Spinal cord (tissue), 10 donors: ENCODE measurements around the gene KLF6. TPM values are rescaled to one million over a fixed set of nuclear protein-coding genes. Genes with fewer than 3 reads are reported as not detected.

Source experiments
- DNase-seq, 6 donors: peaks; one replicate each; pipeline versions ENCODE4 v3.0.0 to v3.0.0-alpha.2; 2013 to 2015; ENCODE audit warnings: low spot score in 6 of 6, low read depth in 4 of 6
- H3K27ac ChIP-seq: one replicate; pipeline ENCODE4 v1.5.1; 2013; ENCODE audit warnings: low read depth, low read length, control low read depth
- H3K27me3 ChIP-seq: one replicate; pipeline ENCODE4 v1.6.1; 2013; ENCODE audit warnings: low read length; ENCODE audit not compliant: control insufficient read depth, insufficient read depth
- H3K36me3 ChIP-seq: one replicate; pipeline ENCODE4 v1.6.1; 2013; ENCODE audit warnings: low read length; ENCODE audit not compliant: control insufficient read depth, insufficient read depth
- H3K4me1 ChIP-seq: one replicate; pipeline ENCODE4 v1.6.1; 2013; ENCODE audit warnings: low read length; ENCODE audit not compliant: control insufficient read depth, insufficient read depth
- H3K4me3 ChIP-seq: one replicate; pipeline ENCODE4 v1.5.1; 2013; ENCODE audit warnings: low read depth, low read length, control low read depth
- H3K9me3 ChIP-seq: one replicate; pipeline ENCODE4 v1.6.1; 2013; ENCODE audit warnings: low read length; ENCODE audit not compliant: control insufficient read depth, insufficient read depth
- whole genome bisulfite sequencing: methylation state at CpG from one replicate; pipeline ENCODE4 v1.1.5; 2013; ENCODE audit warnings: missing lambda C conversion rate; ENCODE audit not compliant: insufficient coverage; 5-methylcytosine and 5-hydroxymethylcytosine counted together
- polyA plus RNA-seq, 2 donors: library from polyadenylated mRNA; unstranded; fragments of 120-200 nt; gene quantifications; one replicate each; pipeline ENCODE4 v1.2.1, GENCODE V29; 2013; ENCODE audit not compliant: insufficient read length in 2 of 2
- total RNA-seq, 2 donors: library from RNA; depleted of rRNA in 1 of 2; stranded (reverse); fragments of 120-200 nt in 1 of 2; fragments of >200 nt in 1 of 2; gene quantifications; one replicate each; pipeline versions ENCODE4 v1.2.3 to v1.2.4, GENCODE V29; 2013 to 2014
- donor health status: healthy.

The KLF6 gene
- total and polyA plus RNA-seq, 4 donors = 38.4 to 70.3 (median 47.1) TPM

DNA sequence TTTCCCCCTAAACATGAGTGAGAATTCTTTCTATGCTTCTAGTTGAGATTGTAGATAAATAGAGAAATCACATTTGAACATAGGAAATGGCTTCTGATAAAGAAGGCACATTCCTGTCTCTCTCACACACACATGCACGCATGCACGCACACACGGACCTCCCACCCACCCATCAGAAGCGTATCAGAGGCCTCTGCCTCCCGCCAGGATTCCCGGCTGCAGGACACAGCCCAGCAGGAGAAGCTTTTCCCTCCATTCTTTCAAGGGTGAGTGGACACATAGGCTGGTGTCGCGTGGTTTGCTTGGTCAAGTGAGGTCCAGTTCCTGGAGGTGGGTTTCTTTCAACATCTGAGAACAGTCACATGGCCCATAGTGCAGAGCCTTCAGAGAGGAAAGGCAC is 34.2 kb downstream of the KLF6 start:
- H3K27ac ChIP-seq = peak overlapping the region; percentile 20

DNA sequence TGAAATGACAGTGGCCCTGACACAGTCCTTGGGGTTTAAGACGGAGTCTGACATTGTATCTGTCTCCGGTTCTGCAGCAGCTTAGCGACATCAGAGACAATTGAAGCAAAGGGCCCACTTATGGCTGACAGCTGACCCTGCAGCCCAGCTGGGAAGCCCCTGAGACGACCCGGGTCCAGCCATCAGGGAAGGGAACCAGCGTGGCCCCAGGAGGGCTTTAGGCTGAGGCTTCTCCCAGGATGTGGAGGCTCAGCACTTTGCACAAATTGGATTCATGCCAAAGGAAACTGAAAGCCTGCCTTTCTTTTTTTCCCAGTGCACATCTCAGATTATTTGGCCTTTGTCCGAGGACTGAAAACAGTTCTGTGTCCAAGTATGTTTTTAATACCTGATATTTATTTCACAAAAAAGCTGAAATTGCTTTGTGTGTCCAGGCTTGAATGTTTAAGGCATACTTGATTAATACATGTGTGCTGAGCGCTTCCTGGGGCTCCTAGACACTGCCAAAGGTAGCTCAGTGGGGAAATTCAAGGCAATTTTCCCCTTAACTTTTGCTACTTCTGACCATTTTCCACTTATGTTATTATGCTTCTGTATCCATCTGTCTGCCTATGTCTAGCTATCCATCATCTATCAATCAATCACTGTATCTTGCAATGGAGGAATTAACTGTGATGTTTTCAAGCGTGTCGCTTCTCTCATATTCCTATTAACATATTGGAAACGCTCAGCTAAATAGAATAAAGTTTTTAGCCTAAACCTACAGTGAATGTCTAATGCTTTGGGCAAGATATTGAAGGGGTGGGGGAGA is 34.8 kb downstream of the KLF6 start:
- peak in 2 of 6 donors; percentile 63 to 72 for DNase-seq
- Histone ChIP-seq H3K27ac (peak overlapping the region; percentile 36), H3K36me3 (no peaks in the 10 kb centered on the region), H3K9me3 (no peaks in the 10 kb centered on the region), H3K4me1 (peaks cover 10% of the 10 kb centered on the region), H3K27me3 (no peaks in the 10 kb centered on the region), H3K4me3 (no peak overlapping the region)
- WGBS = 20% methylated on average over 6 of the region's 11 CpGs

More for the DNA sequence above, 34.2 kb downstream of the KLF6 start:
- Histone ChIP-seq H3K9me3 (no peaks in the 10 kb centered on the region), H3K4me1 (peaks cover 13% of the 10 kb centered on the region), H3K36me3 (no peaks in the 10 kb centered on the region), H3K27me3 (no peaks in the 10 kb centered on the region), H3K4me3 (no peak overlapping the region)
- WGBS = 100% methylated on average over 1 of the region's 8 CpGs
- DNase-seq = no peak

DNA sequence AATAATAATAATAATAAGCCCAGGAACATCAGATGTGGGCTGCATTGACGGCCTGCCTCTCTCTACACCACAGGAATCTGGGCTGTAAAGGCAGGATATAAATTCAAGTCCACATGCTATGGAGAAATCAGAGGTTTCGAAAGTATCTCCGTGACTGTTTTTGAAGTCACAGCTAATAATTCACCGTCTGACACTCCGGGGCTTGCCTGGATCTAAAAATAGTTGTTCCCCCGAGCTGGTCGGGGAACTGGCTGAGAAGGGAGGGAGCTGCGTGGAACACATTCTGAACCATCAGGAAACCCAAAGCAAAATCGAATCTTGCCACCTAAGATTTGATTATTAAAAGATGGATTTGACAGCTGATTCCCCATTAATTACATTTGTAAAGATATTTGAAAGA is 35.4 kb downstream of the KLF6 start:
- Histone ChIP-seq H3K27me3 (no peaks in the 10 kb centered on the region), H3K4me1 (peaks cover 10% of the 10 kb centered on the region), H3K27ac (peak overlapping the region; percentile 36), H3K4me3 (no peak overlapping the region), H3K36me3 (no peaks in the 10 kb centered on the region), H3K9me3 (no peaks in the 10 kb centered on the region)
- DNase-seq = peak in 2 of 6 donors; percentile 40 to 57
- 27% methylated on average over 4 of the region's 9 CpGs for WGBS

DNA sequence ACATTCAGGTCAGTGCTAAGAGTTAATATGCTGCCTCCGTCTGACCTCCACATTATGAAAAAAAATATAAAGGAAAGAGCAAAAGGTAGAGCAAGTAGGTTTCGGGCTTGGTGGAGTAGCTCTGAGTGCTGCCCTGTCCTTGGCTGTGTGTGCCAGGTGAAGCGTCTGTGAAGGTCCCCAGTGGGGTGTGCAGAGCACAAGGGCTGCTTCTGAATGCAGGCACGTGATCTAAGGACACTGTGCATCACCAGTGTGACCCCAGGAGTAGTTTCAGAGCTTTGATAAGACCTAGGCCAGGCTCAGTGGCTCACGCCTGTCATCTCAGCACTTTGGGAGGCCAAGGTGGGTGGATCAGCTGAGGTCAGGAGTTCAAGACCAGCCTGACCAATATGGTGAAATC is 36.0 kb downstream of the KLF6 start:
- no peak overlapping the region for H3K27ac ChIP-seq
- peaks cover 10% of the 10 kb centered on the region for H3K4me1 ChIP-seq
- H3K9me3 ChIP-seq = no peaks in the 10 kb centered on the region
- H3K27me3 ChIP-seq = no peaks in the 10 kb centered on the region
- DNase-seq = no peak
- H3K36me3 ChIP-seq = no peaks in the 10 kb centered on the region
- 82% methylated on average over 4 of the region's 5 CpGs for WGBS
- no peak overlapping the region for H3K4me3 ChIP-seq

DNA sequence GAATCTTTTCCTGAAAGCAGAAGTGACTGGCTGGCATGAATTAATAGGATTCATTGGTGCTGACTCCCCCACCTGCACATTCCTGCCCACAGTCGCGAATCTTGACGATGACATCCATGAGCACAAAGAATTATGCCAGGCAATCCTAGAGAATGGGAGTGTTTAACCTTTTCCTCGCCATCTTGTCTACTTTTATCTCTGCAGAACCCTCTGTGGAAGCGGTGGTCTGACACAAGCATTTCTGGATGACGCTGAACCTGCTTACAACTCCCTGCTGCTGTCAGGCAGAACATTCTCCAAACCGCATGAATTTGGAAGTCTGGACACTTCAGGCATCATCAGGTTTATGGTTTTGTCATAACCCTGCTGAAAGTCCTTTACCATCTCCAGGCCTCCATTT is 36.5 kb downstream of the KLF6 start:
- no peaks in the 10 kb centered on the region for H3K36me3 ChIP-seq
- no peak overlapping the region for H3K27ac ChIP-seq
- WGBS = 74% methylated on average over 3 of the region's 7 CpGs

DNA sequence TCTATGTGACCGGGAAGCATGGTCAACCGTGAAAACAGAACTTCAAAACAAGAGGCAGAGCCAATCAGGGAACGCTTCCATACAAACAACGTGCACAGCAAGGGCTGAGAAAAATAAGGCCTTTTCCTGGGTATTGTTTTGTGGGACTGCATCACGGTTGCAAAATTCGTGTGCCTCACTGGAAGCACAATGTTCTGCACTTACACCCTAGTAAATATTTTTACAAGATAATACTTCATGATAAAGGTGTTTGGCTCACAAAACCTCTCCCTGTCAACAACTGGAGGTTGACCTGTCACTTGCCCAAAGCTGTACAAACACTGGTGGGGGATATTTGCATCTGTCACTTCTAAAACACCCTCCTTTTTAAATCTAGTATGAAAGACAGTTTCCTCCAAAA is 37.0 kb downstream of the KLF6 start:
- H3K36me3 ChIP-seq = no peaks in the 10 kb centered on the region
- peaks cover 10% of the 10 kb centered on the region for H3K4me1 ChIP-seq
- no peak overlapping the region for H3K4me3 ChIP-seq
- no peak overlapping the region for H3K27ac ChIP-seq
- no CpG with 5 or more reads among the region's 6 CpGs for WGBS
- H3K27me3 ChIP-seq = no peaks in the 10 kb centered on the region
- no peaks in the 10 kb centered on the region for H3K9me3 ChIP-seq
- DNase-seq = no peak

More for the DNA sequence above, 36.5 kb downstream of the KLF6 start:
- Histone ChIP-seq H3K4me1 (peaks cover 10% of the 10 kb centered on the region), H3K4me3 (no peak overlapping the region), H3K27me3 (no peaks in the 10 kb centered on the region), H3K9me3 (no peaks in the 10 kb centered on the region)
- DNase-seq = no peak

DNA sequence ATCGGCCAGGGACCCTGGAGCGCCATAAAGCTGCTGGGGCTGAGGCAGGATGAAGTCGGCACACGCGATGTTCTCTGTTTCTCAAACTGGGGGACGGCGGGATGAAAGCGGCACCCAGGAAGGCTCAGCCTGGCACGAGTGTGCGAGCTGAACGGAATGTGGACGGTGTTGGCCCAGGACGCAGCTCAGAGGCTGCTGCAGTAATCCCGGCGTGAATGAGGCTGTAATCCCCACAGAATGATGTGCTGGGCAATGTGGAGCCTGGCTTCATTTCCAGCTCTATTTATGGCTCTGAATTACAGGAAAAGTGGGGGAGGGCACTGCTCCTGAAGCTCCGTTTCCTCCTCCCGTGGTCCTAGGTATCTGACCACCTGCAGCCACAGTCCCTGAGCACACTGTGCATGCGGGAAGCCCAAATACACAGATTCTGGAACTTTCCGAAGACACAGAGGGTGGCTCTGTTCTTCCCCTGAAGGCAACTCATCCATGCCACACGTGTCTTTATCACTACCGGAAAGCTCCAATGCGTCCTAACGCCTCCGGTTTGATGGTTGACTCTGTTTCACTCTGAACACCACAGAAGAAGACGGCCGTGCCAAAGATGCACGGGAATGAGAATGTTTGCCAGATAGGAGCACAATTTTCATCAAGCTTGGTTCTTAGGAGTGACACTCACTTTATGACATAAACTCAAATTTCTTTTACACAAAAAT is 37.6 kb downstream of the KLF6 start:
- Histone ChIP-seq H3K4me3 (no peak overlapping the region), H3K27ac (peak overlapping the region; percentile 54), H3K36me3 (no peaks in the 10 kb centered on the region), H3K27me3 (no peaks in the 10 kb centered on the region), H3K4me1 (peaks cover 10% of the 10 kb centered on the region), H3K9me3 (no peaks in the 10 kb centered on the region)
- DNase-seq = no peak
- 92% methylated on average over 26 of the region's 27 CpGs for WGBS

DNA sequence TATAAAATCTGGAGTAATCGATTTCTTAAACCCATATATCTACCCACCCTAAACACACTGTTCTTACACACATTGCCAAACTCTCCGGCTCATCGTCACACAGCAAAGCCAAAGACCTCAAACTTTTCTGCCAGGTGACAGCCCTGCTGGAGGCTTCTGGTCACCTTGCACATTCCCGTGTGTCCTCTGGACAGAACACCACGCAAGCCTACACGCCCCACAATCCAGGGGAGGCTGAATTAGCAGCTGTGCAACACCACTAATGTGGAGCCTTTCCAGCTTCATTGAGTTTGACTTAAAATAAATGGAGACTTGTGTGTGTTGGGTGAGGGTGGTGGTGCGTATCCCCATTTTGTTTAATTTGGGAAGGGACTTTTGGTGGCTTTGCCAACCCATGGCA is 38.4 kb downstream of the KLF6 start:
- no peaks in the 10 kb centered on the region for H3K9me3 ChIP-seq
- WGBS = 100% methylated on average over 2 of the region's 7 CpGs
- no peaks in the 10 kb centered on the region for H3K36me3 ChIP-seq
- DNase-seq = no peak
- H3K27ac ChIP-seq = peak overlapping the region; percentile 54
- no peak overlapping the region for H3K4me3 ChIP-seq
- H3K4me1 ChIP-seq = peaks cover 10% of the 10 kb centered on the region
- no peaks in the 10 kb centered on the region for H3K27me3 ChIP-seq

DNA sequence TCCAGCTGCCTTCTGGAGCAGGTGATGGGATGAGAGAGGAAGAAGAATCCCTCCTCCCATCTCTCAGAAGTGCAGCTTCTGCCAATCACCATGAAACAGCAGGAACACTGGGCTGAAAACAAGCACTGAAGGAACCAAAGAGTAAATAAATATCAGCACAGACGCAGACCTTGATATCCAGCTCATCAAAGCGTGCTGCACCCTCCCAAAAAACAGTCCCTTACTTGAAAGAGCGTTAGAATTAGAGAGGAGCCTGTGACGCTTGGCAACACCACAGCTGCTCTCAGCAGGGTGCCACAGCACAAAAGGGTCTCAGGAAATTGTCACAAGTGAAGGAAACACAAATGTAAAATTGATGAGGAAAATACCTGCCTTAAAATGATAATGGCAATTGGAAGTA is 39.5 kb downstream of the KLF6 start:
- no peaks in the 10 kb centered on the region for H3K27me3 ChIP-seq
- H3K36me3 ChIP-seq = no peaks in the 10 kb centered on the region
- peaks cover 10% of the 10 kb centered on the region for H3K4me1 ChIP-seq
- no peak overlapping the region for H3K27ac ChIP-seq
- H3K9me3 ChIP-seq = no peaks in the 10 kb centered on the region
- H3K4me3 ChIP-seq = no peak overlapping the region
- DNase-seq = peak in 2 of 6 donors; percentile 35 to 67
- 16% methylated on average over 4 of the region's 4 CpGs for WGBS
